Right lobe of liver (tissue), 4 donors: ENCODE results near the gene SNED1.

Experiments used
- CTCF ChIP-seq, 4 donors: fragments of 200-600 bp in 3 of 4; fragments of 450-650 bp in 1 of 4; IDR thresholded peaks; one replicate each; pipeline versions ENCODE4 v1.5.1 to v1.8.0; 2016 to 2022; ENCODE audit warnings: antibody characterized with exemption in 4 of 4, mild to moderate bottlenecking in 2 of 4
- POLR2A ChIP-seq: fragments of 450-650 bp; IDR thresholded peaks from one replicate; pipeline ENCODE4 v1.6.1; 2017; ENCODE audit warnings: antibody characterized with exemption, mild to moderate bottlenecking
- donor health status: DM: no; HTN: no; CAD: no.
- donor health status: DM: no; HTN: no; CAD: no.
- donor health status: DM: no; HTN: yes; CAD: no.

- TF ChIP-seq CTCF (IDR thresholded peaks at IDR 0.05), result no peak
- TF ChIP-seq POLR2A, result peak; percentile 58
These were observed at the start of gene SNED1 for GRCh38 chr2:240997856-240998705.
